Lower lobe of right lung (tissue), 2 donors: ENCODE results near the gene RPS2. TPM values are rescaled to one million over a fixed set of nuclear protein-coding genes. Genes with fewer than 3 reads are reported as not detected.

ENCODE experiments used
- ATAC-seq, 2 donors: fragments of 200-7000 bp; cut with Tn5 transposase; one replicate each; pipeline ENCODE4 v1.9.1; 2020 to 2022; ENCODE audit warnings: mild to moderate bottlenecking in 2 of 2, moderate library complexity in 2 of 2
- DNase-seq: peaks from one replicate; pipeline ENCODE4 v3.0.0-alpha.2; 2020
- H3K27ac ChIP-seq: fragments of 200-600 bp; one replicate; pipeline ENCODE4 v1.8.0; 2022
- H3K27me3 ChIP-seq: fragments of 200-600 bp; one replicate; pipeline ENCODE4 v1.8.0; 2022; ENCODE audit warnings: low read depth
- H3K36me3 ChIP-seq: fragments of 200-600 bp; one replicate; pipeline ENCODE4 v1.8.0; 2022; ENCODE audit warnings: mild to moderate bottlenecking
- H3K4me1 ChIP-seq: fragments of 200-600 bp; one replicate; pipeline ENCODE4 v1.8.0; 2022
- H3K4me3 ChIP-seq: fragments of 200-600 bp; one replicate; pipeline ENCODE4 v1.8.0; 2022; ENCODE audit warnings: mild to moderate bottlenecking
- H3K9me3 ChIP-seq: fragments of 200-600 bp; one replicate; pipeline ENCODE4 v1.8.0; 2022
- CTCF ChIP-seq: fragments of 200-600 bp; IDR thresholded peaks from one replicate; pipeline ENCODE4 v1.8.0; 2022; ENCODE audit warnings: antibody characterized with exemption, mild to moderate bottlenecking
- intact Hi-C: fragments of 100-400 bp; cut with DNase I; formaldehyde crosslinking; loops from one replicate; pipeline ENCODE4 v1.11.0; 2022
- total RNA-seq: library from RNA; stranded (reverse); fragmentation: NEBNext Ultra II Directional; extraction: Animal tissue kit (Norgen Biotek cat#: 25700); gene quantifications from one replicate; pipeline ENCODE4 v1.2.1, GENCODE V29; 2021
- donor health status: DM: no; HTN: yes; CAD: no; lungs with severe emphysema.

The RPS2 gene
- total RNA-seq, 1 donor from 2014 or later, result 1,721 TPM

GRCh38 chr16:2004795-2005517 lies 40.3 kb upstream of the RPS2 start:
- intact Hi-C loops, result no loop called here
- DNase-seq, result no peak
- Histone ChIP-seq H3K27me3 (no peaks in the 10 kb centered on the region), H3K4me3 (no peak overlapping the region), H3K9me3 (no peaks in the 10 kb centered on the region), H3K27ac (no peak overlapping the region), H3K4me1 (peaks cover 56% of the 10 kb centered on the region), H3K36me3 (peaks cover 36% of the 10 kb centered on the region)
- ATAC-seq, result no peak
- no peak for TF ChIP-seq CTCF

GRCh38 chr16:2003827-2004641 lies 39.4 kb upstream of the RPS2 start:
- peaks cover 56% of the 10 kb centered on the region for H3K4me1 ChIP-seq
- peak; percentile 85 to 90 for ATAC-seq
- no peaks in the 10 kb centered on the region for H3K9me3 ChIP-seq
- peaks cover 46% of the 10 kb centered on the region for H3K36me3 ChIP-seq
- H3K27me3 ChIP-seq, result no peaks in the 10 kb centered on the region
- intact Hi-C loops, result no loop called here
- no peak overlapping the region for H3K27ac ChIP-seq
- peak; percentile 95 for TF ChIP-seq CTCF
- peak overlapping the region; percentile 32 for H3K4me3 ChIP-seq
- peak; percentile 94 for DNase-seq

GRCh38 chr16:2003231-2003826 lies 38.7 kb upstream of the RPS2 start:
- no peaks in the 10 kb centered on the region for H3K27me3 ChIP-seq
- H3K4me3 ChIP-seq, result no peak overlapping the region
- H3K36me3 ChIP-seq, result peaks cover 53% of the 10 kb centered on the region
- H3K4me1 ChIP-seq, result peaks cover 52% of the 10 kb centered on the region
- DNase-seq, result no peak
- intact Hi-C loops, result no loop called here
- no peak for TF ChIP-seq CTCF
- no peak overlapping the region for H3K27ac ChIP-seq
- no peaks in the 10 kb centered on the region for H3K9me3 ChIP-seq
- no peak for ATAC-seq

- DNase-seq (no peak), ATAC-seq (no peak)
- Histone ChIP-seq H3K9me3 (no peaks in the 10 kb centered on the region), H3K36me3 (peaks cover 60% of the 10 kb centered on the region), H3K27ac (no peak overlapping the region), H3K27me3 (no peaks in the 10 kb centered on the region), H3K4me1 (peaks cover 49% of the 10 kb centered on the region), H3K4me3 (no peak overlapping the region)
- intact Hi-C loops, result no loop called here
- TF ChIP-seq CTCF, result no peak
These were observed 38.0 kb upstream of the RPS2 start for GRCh38 chr16:2002406-2003230.
